Endothelial cell (in vitro differentiated cells): ENCODE results near the gene CEP55. TPM values are rescaled to one million over a fixed set of nuclear protein-coding genes. Genes with fewer than 3 reads are reported as not detected.

Experiments
- DNase-seq: peaks from one replicate; pipeline ENCODE4 v3.0.0; 2021; ENCODE audit warnings: low spot score
- H3K27ac Mint-ChIP-seq: one replicate; pipeline ENCODE4 v1.8.0; 2021; ENCODE audit warnings: mixed read lengths, inconsistent platforms; ENCODE audit not compliant: unreplicated experiment
- H3K27me3 Mint-ChIP-seq: one replicate; pipeline ENCODE4 v1.8.0; 2021; ENCODE audit warnings: mild to moderate bottlenecking, moderate library complexity, mixed read lengths, inconsistent platforms; ENCODE audit not compliant: unreplicated experiment
- H3K36me3 Mint-ChIP-seq: one replicate; pipeline ENCODE4 v1.8.0; 2021; ENCODE audit warnings: mild to moderate bottlenecking, low read depth, mixed read lengths, inconsistent platforms; ENCODE audit not compliant: unreplicated experiment
- H3K4me1 Mint-ChIP-seq: one replicate; pipeline ENCODE4 v1.8.0; 2021; ENCODE audit warnings: mild to moderate bottlenecking, mixed read lengths, inconsistent platforms; ENCODE audit not compliant: unreplicated experiment
- H3K4me3 Mint-ChIP-seq: one replicate; pipeline ENCODE4 v1.8.0; 2021; ENCODE audit warnings: mild to moderate bottlenecking, mixed read lengths, inconsistent platforms; ENCODE audit not compliant: unreplicated experiment
- H3K9me3 Mint-ChIP-seq: one replicate; pipeline ENCODE4 v1.8.0; 2021; ENCODE audit warnings: mixed read lengths, inconsistent platforms; ENCODE audit not compliant: unreplicated experiment
- CTCF ChIP-seq: fragments of 200-600 bp; sonication (generic); IDR thresholded peaks from one replicate; pipeline ENCODE4 v1.5.0; 2021; ENCODE audit warnings: antibody characterized with exemption; ENCODE audit not compliant: unreplicated experiment
- total RNA-seq: library from RNA; stranded (reverse); fragmentation: NEBNext Ultra II Directional; extraction: Animal tissue kit (Norgen Biotek cat#: 25700); gene quantifications from one replicate; pipeline ENCODE4 v1.2.1, GENCODE V29; 2021; ENCODE audit not compliant: unreplicated experiment

Gene CEP55
- total RNA-seq, 1 donor from 2014 or later = 3.5 TPM

- no peak for TF ChIP-seq CTCF
- no peaks in the 10 kb centered on the region for H3K36me3 Mint-ChIP-seq
- H3K27me3 Mint-ChIP-seq = peaks cover 2% of the 10 kb centered on the region
- H3K4me1 Mint-ChIP-seq = peaks cover 2% of the 10 kb centered on the region
- no peaks in the 10 kb centered on the region for H3K9me3 Mint-ChIP-seq
- H3K4me3 Mint-ChIP-seq = no peak overlapping the region
- H3K27ac Mint-ChIP-seq = no peak overlapping the region
- no peak for DNase-seq
Observed at GRCh38 chr10:93469454-93469853, 27.0 kb upstream of the CEP55 start.

GRCh38 chr10:93471110-93471651 is 25.2 kb upstream of the CEP55 start:
- peaks cover 2% of the 10 kb centered on the region for H3K4me1 Mint-ChIP-seq

GRCh38 chr10:93473161-93473560 is 23.3 kb upstream of the CEP55 start:
- H3K9me3 Mint-ChIP-seq = no peaks in the 10 kb centered on the region
- H3K4me1 Mint-ChIP-seq = peaks cover 2% of the 10 kb centered on the region
- no peaks in the 10 kb centered on the region for H3K36me3 Mint-ChIP-seq
- H3K4me3 Mint-ChIP-seq = no peak overlapping the region
- no peak overlapping the region for H3K27ac Mint-ChIP-seq
- peaks cover 2% of the 10 kb centered on the region for H3K27me3 Mint-ChIP-seq
- TF ChIP-seq CTCF = no peak
- DNase-seq = no peak

More at GRCh38 chr10:93471110-93471651, 25.2 kb upstream of the CEP55 start:
- no peak overlapping the region for H3K27ac Mint-ChIP-seq
- no peaks in the 10 kb centered on the region for H3K9me3 Mint-ChIP-seq
- peaks cover 2% of the 10 kb centered on the region for H3K27me3 Mint-ChIP-seq
- no peak for TF ChIP-seq CTCF
- H3K36me3 Mint-ChIP-seq = no peaks in the 10 kb centered on the region
- DNase-seq = no peak
- no peak overlapping the region for H3K4me3 Mint-ChIP-seq

GRCh38 chr10:93473804-93474472 is 22.5 kb upstream of the CEP55 start:
- H3K4me3 Mint-ChIP-seq = no peak overlapping the region

More at GRCh38 chr10:93473804-93474472, 22.5 kb upstream of the CEP55 start:
- Mint-ChIP-seq H3K27ac (no peak overlapping the region), H3K4me1 (peaks cover 2% of the 10 kb centered on the region), H3K27me3 (peaks cover 2% of the 10 kb centered on the region), H3K36me3 (no peaks in the 10 kb centered on the region), H3K9me3 (no peaks in the 10 kb centered on the region)
- no peak for TF ChIP-seq CTCF
- DNase-seq = no peak
